WTC11 (cell line): ENCODE measurements around the gene P2RX6. TPM values are rescaled to one million over a fixed set of nuclear protein-coding genes. Genes with fewer than 3 reads are reported as not detected.

Experiments
- ATAC-seq: fragments of 200-7000 bp; cut with Tn5 transposase; 2 replicates; pipeline ENCODE4 v1.10.0; 2021; ENCODE audit warnings: mild to moderate bottlenecking, moderate library complexity
- CTCF ChIA-PET: fragments of 300-600 bp; sonication (Branson Sonifier 250); formaldehyde crosslinking; loops from one replicate; lab custom pipeline; 2021; ENCODE audit warnings: antibody characterized with exemption; lab: Charles Lee
- POLR2A ChIA-PET: fragments of 350-600 bp; sonication (Branson Sonifier 250); formaldehyde crosslinking; loops from one replicate; lab custom pipeline; 2021; ENCODE audit warnings: antibody characterized with exemption; lab: Charles Lee
- DNase-seq: peaks from one replicate; pipeline ENCODE4 v3.0.0; 2021; ENCODE audit warnings: low spot score
- H3K27ac Mint-ChIP-seq: 2 replicates; pipeline ENCODE4 v1.8.0; 2021; ENCODE audit warnings: mixed read lengths
- H3K27me3 Mint-ChIP-seq: 2 replicates; pipeline ENCODE4 v1.8.0; 2021; ENCODE audit warnings: low read depth, mild to moderate bottlenecking, moderate library complexity, mixed read lengths
- H3K36me3 Mint-ChIP-seq: 2 replicates; pipeline ENCODE4 v1.8.0; 2021; ENCODE audit warnings: mixed read lengths
- H3K4me1 Mint-ChIP-seq: 2 replicates; pipeline ENCODE4 v1.8.0; 2022; ENCODE audit warnings: mixed read lengths
- H3K4me3 Mint-ChIP-seq: 2 replicates; pipeline ENCODE4 v1.8.0; 2021; ENCODE audit warnings: mild to moderate bottlenecking, moderate library complexity, mixed read lengths
- H3K9me3 Mint-ChIP-seq: 2 replicates; pipeline ENCODE4 v1.8.0; 2021; ENCODE audit warnings: mixed read lengths
- AFF4 ChIP-seq: sonication (generic); formaldehyde crosslinking; IDR thresholded peaks from 2 replicates; pipeline ENCODE4 v1.8.1; 2023; ENCODE audit warnings: mild to moderate bottlenecking, missing genetic modification reagents, borderline replicate concordance
- CBFB ChIP-seq: sonication (generic); formaldehyde crosslinking; IDR thresholded peaks from 2 replicates; pipeline ENCODE4 v1.8.1; 2022; ENCODE audit warnings: mild to moderate bottlenecking, low read depth, missing genetic modification reagents
- CDX4 ChIP-seq: fragments of 250-450 bp; sonication (Bioruptor Pico); IDR thresholded peaks from 2 replicates; pipeline ENCODE4 v1.9.0; 2021; ENCODE audit warnings: moderate library complexity, mild to moderate bottlenecking, inconsistent platforms, borderline replicate concordance
- CREB1 ChIP-seq: sonication (generic); formaldehyde crosslinking; IDR thresholded peaks from 2 replicates; pipeline ENCODE4 v1.8.0; 2023; ENCODE audit warnings: mild to moderate bottlenecking, missing genetic modification reagents
- GABPB1 ChIP-seq: sonication (generic); formaldehyde crosslinking; IDR thresholded peaks from 2 replicates; pipeline ENCODE4 v1.8.1; 2023; ENCODE audit warnings: mild to moderate bottlenecking, missing genetic modification reagents
- JAZF1 ChIP-seq: fragments of 250-450 bp; sonication (Bioruptor Pico); IDR thresholded peaks from 2 replicates; pipeline ENCODE4 v1.9.0; 2021; ENCODE audit warnings: moderate library complexity, mild to moderate bottlenecking, inconsistent platforms
- JUN ChIP-seq: sonication (generic); formaldehyde crosslinking; IDR thresholded peaks from 2 replicates; pipeline ENCODE4 v1.8.0; 2023; ENCODE audit warnings: mild to moderate bottlenecking, missing genetic modification reagents
- MYBL2 ChIP-seq: sonication (generic); formaldehyde crosslinking; IDR thresholded peaks from 2 replicates; pipeline ENCODE4 v1.8.1; 2023; ENCODE audit warnings: mild to moderate bottlenecking, moderate library complexity, missing genetic modification reagents
- NFATC4 ChIP-seq: fragments of 250-450 bp; sonication (Bioruptor Pico); IDR thresholded peaks from 2 replicates; pipeline ENCODE4 v1.9.0; 2021; ENCODE audit warnings: mild to moderate bottlenecking
- NR1H2 ChIP-seq: sonication (generic); formaldehyde crosslinking; IDR thresholded peaks from 2 replicates; pipeline ENCODE4 v1.9.0; 2021; ENCODE audit warnings: mild to moderate bottlenecking, moderate library complexity, missing genetic modification reagents
- STAT6 ChIP-seq: sonication (generic); formaldehyde crosslinking; conservative IDR thresholded peaks from 2 replicates; pipeline ENCODE4 v1.8.1; 2023; ENCODE audit warnings: mild to moderate bottlenecking, low read depth, missing genetic modification reagents, moderate library complexity
- TP53 ChIP-seq: sonication (generic); formaldehyde crosslinking; IDR thresholded peaks from 2 replicates; pipeline ENCODE4 v1.8.1; 2023; ENCODE audit warnings: mild to moderate bottlenecking, missing genetic modification reagents
- USF1 ChIP-seq: sonication (generic); formaldehyde crosslinking; IDR thresholded peaks from 2 replicates; pipeline ENCODE4 v1.8.0; 2022; ENCODE audit warnings: mild to moderate bottlenecking, missing genetic modification reagents
- ZMAT4 ChIP-seq: fragments of 250-450 bp; sonication (Bioruptor Pico); IDR thresholded peaks from 2 replicates; pipeline ENCODE4 v1.9.0; 2021; ENCODE audit warnings: mild to moderate bottlenecking
- ZNF138 ChIP-seq: sonication (generic); formaldehyde crosslinking; conservative IDR thresholded peaks from 2 replicates; pipeline ENCODE4 v1.8.1; 2022; ENCODE audit warnings: mild to moderate bottlenecking, moderate library complexity, missing genetic modification reagents
- ZNF281 ChIP-seq: sonication (generic); formaldehyde crosslinking; IDR thresholded peaks from 2 replicates; pipeline ENCODE4 v1.8.0; 2023; ENCODE audit warnings: mild to moderate bottlenecking, missing genetic modification reagents
- ZNF425 ChIP-seq: fragments of 250-450 bp; sonication (Bioruptor Pico); conservative IDR thresholded peaks from 2 replicates; pipeline ENCODE4 v1.9.0; 2021; ENCODE audit warnings: mild to moderate bottlenecking
- total RNA-seq: library from RNA; stranded (reverse); gene quantifications from 3 replicates; pipeline ENCODE4 v1.2.3, GENCODE V29; 2021

P2RX6 gene
- total RNA-seq, 1 experiment from 2014 or later = 0.13 TPM

- TF ChIP-seq NFATC4 (CRISPR knock-in tag) = no peak
Measured at GRCh38 chr22:21054714-21055563, 40.0 kb downstream of the P2RX6 start (continued).

GRCh38 chr22:21055564-21055834, 40.5 kb downstream of the P2RX6 start:
- POLR2A ChIA-PET = interaction anchor here (1.8 kb wide), 1 partner anchor 9 kb away, joined by 8 read pairs; the partner anchor contains the start of gene LRRC74B
- no peak overlapping the region for H3K4me3 Mint-ChIP-seq
- CTCF ChIA-PET = interaction anchor here (0.6 to 2.3 kb wide), 8 partner anchors 9 to 170 kb away, joined by 3 to 7 read pairs (median 4); partner anchors contain the start of genes CRKL and LZTR1
- peak; percentile 8; the same call in 1 of the 2 replicates for ATAC-seq
- no peak for TF ChIP-seq CREB1
- TF ChIP-seq JAZF1 (CRISPR knock-in tag) = no peak
- no peak for TF ChIP-seq ZNF138 (CRISPR knock-in tag)
- TF ChIP-seq, all 79 proteins: peak for 0
- peaks cover 40% of the 10 kb centered on the region for H3K4me1 Mint-ChIP-seq
- no peaks in the 10 kb centered on the region for H3K36me3 Mint-ChIP-seq
- no peaks in the 10 kb centered on the region for H3K9me3 Mint-ChIP-seq
- no peak for DNase-seq
- no peak overlapping the region for H3K27ac Mint-ChIP-seq
- no peaks in the 10 kb centered on the region; the same call in 1 of the 2 replicates for H3K27me3 Mint-ChIP-seq

GRCh38 chr22:21055880-21056319, 40.9 kb downstream of the P2RX6 start:
- H3K9me3 Mint-ChIP-seq = no peaks in the 10 kb centered on the region
- H3K27ac Mint-ChIP-seq = no peak overlapping the region
- H3K4me3 Mint-ChIP-seq = peak overlapping the region; percentile 14; the same call in 1 of the 2 replicates
- DNase-seq = no peak
- H3K36me3 Mint-ChIP-seq = no peaks in the 10 kb centered on the region
- H3K27me3 Mint-ChIP-seq = no peaks in the 10 kb centered on the region; the same call in 1 of the 2 replicates
- ChIA-PET POLR2A (interaction anchor here (1.8 kb wide), 1 partner anchor 9 kb away, joined by 8 read pairs; the partner anchor contains the start of gene LRRC74B), CTCF (interaction anchor here (0.6 to 2.3 kb wide), 10 partner anchors 9 to 1521 kb away, joined by 3 to 7 read pairs (median 4); partner anchors contain the start of genes CRKL and LZTR1)
- TF ChIP-seq ZNF425 (no peak), USF1 (CRISPR knock-in tag) (no peak), MYBL2 (no peak), STAT6 (no peak), GABPB1 (no peak), ZMAT4 (CRISPR knock-in tag) (no peak), ZNF281 (CRISPR knock-in tag) (no peak), CBFB (CRISPR knock-in tag) (no peak), JUN (no peak), CDX4 (CRISPR knock-in tag) (no peak), AFF4 (CRISPR knock-in tag) (no peak), NR1H2 (CRISPR knock-in tag) (no peak), TP53 (CRISPR knock-in tag) (no peak)
- peaks cover 39% of the 10 kb centered on the region for H3K4me1 Mint-ChIP-seq
- peak; percentile 73 for ATAC-seq
